D721Med (cell line): Measurements from ENCODE around the gene LMCD1.

Source experiments
- DNase-seq: peaks from one replicate; pipeline ENCODE4 v3.0.0; 2011; ENCODE audit warnings: low spot score; ENCODE audit not compliant: insufficient read length
- FAIRE-seq: peaks from 2 replicates; lab custom pipeline; 2011; peaks lifted over from hg19 to GRCh38; lab: Jason Lieb, UNC
- TF ChIP-seq, protein P1 (sequence below): IDR thresholded peaks from 2 replicates; pipeline ENCODE4 v1.5.1; 2012; ENCODE audit warnings: mild to moderate bottlenecking, control low read depth; ENCODE audit not compliant: insufficient read depth; ENCODE audit errors: missing control alignments

The LMCD1 gene

DNA sequence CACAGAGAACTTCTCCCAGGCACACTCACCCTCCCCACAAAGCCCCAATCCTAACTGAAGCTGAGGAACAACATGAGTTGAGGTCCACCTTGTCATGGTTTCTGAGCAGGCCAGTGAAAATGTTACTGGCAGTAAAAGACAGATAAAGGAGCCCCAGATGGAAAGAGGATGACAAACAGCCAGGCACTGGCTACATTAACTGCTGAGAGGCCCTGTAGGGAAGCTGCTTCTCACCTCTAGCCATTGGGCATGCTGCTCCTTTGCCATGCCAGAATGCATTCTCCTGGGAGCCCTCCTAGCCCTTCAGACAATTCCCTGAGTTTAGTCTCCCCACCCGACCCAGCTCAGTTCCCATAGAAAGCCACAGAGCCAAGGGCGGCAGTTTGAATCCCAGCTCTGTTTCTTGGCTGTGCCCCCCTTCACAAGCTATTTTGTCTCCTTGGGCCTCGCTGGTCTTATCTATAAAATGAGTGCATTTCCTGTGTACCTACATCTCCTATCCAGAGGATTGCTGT, 60.5 kb downstream of the LMCD1 start:
- no peak for FAIRE-seq
- TF ChIP-seq, protein P1, sequence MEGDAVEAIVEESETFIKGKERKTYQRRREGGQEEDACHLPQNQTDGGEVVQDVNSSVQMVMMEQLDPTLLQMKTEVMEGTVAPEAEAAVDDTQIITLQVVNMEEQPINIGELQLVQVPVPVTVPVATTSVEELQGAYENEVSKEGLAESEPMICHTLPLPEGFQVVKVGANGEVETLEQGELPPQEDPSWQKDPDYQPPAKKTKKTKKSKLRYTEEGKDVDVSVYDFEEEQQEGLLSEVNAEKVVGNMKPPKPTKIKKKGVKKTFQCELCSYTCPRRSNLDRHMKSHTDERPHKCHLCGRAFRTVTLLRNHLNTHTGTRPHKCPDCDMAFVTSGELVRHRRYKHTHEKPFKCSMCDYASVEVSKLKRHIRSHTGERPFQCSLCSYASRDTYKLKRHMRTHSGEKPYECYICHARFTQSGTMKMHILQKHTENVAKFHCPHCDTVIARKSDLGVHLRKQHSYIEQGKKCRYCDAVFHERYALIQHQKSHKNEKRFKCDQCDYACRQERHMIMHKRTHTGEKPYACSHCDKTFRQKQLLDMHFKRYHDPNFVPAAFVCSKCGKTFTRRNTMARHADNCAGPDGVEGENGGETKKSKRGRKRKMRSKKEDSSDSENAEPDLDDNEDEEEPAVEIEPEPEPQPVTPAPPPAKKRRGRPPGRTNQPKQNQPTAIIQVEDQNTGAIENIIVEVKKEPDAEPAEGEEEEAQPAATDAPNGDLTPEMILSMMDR: no peak

DNA sequence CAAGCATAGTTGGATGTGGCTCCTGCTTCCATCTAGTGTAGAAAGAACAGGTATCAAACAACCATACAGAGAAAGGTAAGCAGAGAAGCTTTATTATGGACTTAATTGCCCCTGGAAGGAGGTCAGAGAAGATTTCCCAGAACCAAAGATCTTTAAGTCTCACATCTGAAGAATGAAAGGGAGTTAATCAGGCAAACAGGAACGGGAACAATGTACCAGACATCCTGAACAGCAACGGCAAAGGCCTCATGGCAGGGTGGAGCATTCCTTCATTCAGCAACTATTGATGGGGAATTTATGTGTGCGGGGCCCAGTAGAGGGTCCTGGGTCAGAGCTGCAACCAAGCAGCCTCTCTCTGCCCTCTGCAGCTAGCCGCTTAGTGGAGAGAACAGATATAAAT, 61.5 kb downstream of the LMCD1 start:
- TF ChIP-seq, protein P1: no peak
- FAIRE-seq: no peak
- DNase-seq: no peak

More for the DNA sequence above, 60.5 kb downstream of the LMCD1 start:
- no peak for DNase-seq

DNA sequence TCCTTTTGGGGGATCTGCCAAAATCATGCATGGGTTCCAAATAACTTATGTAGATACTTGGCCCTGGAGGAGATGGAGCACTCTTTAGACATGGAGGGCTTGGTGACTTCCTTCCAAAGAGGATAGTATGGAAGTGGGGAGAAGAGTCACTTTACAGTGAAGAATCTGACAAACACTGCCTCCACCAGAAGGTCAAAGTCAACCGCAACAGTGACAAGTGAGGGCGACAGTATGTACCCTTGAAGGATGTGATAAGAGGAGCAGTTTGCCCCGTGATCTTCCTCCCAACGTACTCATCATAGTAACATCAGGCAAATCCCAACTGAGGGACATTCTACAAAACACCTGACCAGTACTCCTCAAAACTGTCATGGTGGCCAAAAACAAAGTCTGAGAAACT, 62.0 kb downstream of the LMCD1 start:
- no peak for FAIRE-seq
- DNase-seq: no peak
- TF ChIP-seq, protein P1: no peak

DNA sequence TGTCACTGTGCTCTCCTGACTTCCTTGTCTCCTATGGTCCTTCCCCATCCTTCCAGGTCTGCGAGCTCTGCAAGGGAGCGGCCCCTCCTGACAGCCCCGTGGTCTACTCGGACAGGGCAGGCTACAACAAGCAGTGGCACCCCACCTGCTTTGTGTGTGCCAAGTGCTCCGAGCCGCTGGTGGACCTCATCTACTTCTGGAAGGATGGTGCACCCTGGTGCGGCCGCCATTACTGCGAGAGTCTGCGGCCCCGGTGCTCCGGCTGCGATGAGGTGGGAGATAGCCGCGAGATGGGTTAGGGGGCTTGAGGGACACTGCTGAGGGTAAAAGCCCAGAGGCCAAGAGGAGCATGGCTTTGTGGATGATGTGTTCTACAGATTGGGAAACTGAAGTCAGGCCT, 63.8 kb downstream of the LMCD1 start:
- FAIRE-seq: no peak
- DNase-seq: no peak
- TF ChIP-seq, protein P1: no peak

DNA sequence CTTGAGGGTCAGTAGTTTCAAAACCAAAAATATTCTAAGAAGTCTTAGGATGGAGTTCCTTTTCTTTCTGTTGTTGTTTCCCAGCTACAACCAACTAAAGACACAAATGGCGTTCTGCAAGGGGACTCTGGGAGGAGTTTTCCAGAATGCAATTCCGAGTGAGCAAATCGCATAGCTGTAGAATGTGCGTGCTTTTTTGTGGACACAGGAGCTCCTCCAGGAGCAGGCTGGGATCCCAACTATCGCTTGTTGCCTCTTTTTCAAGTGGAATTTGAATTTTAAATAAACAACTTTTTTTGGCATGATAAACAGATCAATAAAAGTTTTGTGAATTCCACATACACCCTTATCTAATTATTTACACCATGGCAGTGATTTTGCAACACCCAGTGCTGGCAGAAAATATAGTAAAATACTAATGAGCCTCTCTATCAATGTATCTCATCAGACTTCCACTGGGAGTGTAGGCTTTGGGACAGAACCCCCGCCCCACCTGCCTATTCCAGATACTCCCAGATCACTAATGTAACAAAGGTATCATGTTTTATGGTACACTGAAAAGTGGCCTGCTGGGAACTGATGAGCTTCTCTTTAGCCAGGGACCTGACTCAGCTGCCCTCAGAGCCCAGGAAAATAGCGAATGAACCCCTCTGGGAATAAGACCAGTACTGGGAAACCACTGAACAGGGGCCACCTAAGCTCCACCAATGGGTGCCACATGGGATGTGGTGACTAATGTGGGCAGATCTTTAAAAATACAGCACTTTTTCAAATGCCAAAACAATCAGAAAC, 66.4 kb downstream of the LMCD1 start:
- DNase-seq: no peak
- TF ChIP-seq, protein P1: no peak
- no peak for FAIRE-seq

DNA sequence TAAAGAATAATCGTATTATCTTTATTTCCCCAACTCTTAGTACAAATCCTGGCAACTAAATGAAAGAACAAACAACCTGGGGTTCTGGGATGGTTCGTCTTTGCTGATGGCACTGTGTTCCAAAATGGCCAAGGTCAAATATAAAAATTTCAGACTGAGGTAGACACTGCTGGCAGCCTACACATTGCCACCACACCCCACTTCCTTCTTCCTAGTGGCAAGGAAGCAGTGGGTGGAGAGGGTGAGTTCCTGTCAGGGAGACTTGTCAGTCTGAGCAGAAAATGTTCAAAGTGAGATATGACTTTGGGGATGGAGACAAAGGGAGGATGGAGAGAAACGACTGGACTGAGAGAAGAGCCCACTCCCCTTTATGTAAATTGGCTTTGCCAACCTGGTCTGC, 69.6 kb downstream of the LMCD1 start:
- no peak for FAIRE-seq
- TF ChIP-seq, protein P1: no peak
- DNase-seq: no peak

DNA sequence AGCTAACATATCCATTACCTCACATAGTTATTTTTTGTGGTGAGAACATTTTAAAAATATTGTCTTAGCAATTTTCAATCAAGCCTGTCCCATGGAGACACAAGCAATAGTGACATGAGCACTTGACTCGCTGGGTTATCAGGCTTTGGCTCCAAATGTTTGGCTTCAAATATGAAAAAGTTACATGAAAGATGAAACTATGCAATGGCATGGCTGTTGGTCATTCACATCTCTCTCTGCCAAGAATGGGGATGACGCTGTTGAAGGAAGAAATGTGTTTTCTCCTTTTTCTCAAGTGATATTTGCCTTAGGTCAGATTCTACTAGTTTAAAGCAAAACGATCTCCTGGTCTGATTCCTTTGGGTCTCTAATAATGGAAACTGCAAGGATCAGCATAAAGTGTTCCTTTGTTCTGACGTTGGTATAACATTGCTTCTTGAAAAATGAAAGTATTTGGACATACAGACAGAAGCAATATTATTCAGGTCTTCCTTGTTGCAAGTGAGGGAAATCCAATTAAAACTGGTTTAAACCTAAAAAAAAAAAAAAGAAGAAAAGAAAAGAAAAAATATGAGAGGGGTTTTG, 71.8 kb downstream of the LMCD1 start:
- TF ChIP-seq, protein P1: no peak
- no peak for FAIRE-seq
- no peak for DNase-seq
